Loucy (cell line): ENCODE measurements around the gene PEG3.

Experiments used
- EZH2phosphoT487 ChIP-seq: fragments of 200-600 bp; IDR thresholded peaks from 2 replicates; pipeline ENCODE4 v1.6.1; 2018; ENCODE audit warnings: antibody characterized with exemption, mild to moderate bottlenecking, moderate library complexity, borderline replicate concordance
- TF ChIP-seq, protein P1 (sequence below): fragments of 200-600 bp; sonication (generic); conservative IDR thresholded peaks from 2 replicates; pipeline ENCODE4 v1.5.1; 2014; ENCODE audit warnings: mild to moderate bottlenecking, antibody characterized with exemption, low read length

DNA sequence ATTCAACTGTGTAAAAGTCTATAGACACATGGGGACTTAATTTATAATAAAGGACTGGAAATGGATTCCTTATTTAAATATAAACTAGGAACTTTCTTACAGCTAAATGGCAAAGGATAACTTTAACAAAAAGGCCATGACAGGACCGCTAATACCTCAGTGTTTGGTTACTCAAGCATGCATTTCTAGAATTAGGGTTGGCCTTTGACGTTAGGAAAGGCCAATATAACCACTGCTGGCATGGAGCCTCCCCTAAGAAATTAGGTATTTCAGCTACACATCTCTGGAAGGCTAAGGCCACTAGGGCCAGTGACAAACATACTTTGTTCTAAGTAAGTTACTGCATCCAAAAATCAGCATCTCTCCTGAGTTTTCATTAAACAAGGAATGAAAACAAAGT, 9.3 kb downstream of the PEG3 start:
- TF ChIP-seq, protein P1, sequence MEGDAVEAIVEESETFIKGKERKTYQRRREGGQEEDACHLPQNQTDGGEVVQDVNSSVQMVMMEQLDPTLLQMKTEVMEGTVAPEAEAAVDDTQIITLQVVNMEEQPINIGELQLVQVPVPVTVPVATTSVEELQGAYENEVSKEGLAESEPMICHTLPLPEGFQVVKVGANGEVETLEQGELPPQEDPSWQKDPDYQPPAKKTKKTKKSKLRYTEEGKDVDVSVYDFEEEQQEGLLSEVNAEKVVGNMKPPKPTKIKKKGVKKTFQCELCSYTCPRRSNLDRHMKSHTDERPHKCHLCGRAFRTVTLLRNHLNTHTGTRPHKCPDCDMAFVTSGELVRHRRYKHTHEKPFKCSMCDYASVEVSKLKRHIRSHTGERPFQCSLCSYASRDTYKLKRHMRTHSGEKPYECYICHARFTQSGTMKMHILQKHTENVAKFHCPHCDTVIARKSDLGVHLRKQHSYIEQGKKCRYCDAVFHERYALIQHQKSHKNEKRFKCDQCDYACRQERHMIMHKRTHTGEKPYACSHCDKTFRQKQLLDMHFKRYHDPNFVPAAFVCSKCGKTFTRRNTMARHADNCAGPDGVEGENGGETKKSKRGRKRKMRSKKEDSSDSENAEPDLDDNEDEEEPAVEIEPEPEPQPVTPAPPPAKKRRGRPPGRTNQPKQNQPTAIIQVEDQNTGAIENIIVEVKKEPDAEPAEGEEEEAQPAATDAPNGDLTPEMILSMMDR = no peak
- TF ChIP-seq EZH2phosphoT487 = no peak
